Kidney tubule cell (primary cell): ENCODE results near the gene SSTR5.

ENCODE experiments used
- DNase-seq: peaks from one replicate; pipeline ENCODE4 v3.0.0-alpha.2; 2018; ENCODE audit warnings: low spot score

The SSTR5 gene

DNA sequence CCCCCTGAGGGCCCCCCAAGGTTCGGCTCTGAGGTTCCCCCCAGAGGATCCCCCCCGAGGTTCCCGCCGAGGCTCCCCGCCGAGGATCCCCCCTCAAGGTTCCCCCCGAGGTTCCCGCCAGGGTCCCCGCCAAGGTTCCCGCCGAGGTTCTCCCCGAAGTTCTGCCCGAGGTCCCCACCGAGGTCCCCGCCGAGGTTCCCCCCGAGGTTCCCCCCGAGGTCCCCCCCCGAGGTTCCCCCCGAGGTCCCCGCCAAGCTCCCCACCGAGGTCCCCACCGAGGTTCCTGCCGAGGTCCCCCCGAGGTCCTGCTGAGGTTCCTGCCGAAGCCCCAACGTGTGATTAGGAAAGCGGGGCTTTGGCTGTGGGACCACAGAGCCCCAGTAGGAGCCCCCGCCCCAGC lies 32.2 kb upstream of the SSTR5 start:
- no peak for DNase-seq

DNA sequence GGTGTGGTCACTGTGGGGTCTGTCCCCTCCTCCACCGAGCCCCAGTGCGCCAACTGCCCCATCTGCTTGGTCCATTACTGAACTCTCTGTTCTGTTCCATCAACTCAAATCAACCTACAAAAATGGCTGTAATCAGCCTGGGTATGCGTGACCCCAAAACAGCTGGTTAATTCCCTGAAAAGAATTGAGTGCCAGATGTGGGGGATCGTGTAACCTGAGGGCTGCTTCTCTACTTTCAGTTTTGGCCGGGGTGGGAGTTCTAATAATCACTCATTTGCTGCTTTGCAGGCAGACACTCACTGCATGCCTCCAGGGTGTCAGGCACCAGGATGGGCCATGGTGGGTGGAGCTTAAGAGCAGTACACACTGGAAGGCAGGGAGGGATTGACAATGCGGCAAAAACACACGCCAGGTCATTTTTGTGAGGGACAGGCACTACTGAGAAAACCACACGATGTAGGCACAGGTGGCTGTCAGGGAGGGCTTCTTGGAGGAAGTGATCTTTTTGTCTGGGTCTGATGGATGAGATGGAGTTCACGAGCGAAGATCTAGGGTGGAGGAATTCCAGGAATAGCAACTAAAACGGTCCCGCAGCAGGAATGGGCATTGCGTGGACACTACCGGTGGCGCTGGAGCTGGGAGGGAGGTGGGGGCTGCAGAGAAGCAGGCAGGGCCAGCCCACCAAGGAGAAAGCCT lies 30.4 kb upstream of the SSTR5 start:
- no peak for DNase-seq

DNA sequence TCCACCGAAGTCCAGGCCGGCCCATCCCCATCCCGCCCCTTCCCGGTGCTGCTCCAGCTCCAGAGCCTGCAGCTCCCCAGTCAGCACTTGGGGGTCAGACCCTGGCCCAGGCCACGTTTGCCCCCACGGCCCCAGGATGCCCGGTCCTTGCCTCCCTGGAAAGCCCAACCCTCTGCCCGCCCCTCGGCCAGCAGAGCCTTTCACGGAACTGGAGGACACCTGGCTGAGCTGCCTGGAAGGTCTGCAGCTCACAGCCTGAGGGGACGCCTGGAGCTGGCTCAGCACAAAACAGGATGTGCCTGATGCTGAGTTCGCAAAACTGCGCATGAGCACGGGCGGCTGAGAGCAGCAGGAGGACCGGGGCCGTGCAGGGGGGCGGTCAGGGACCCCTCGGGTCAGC lies 29.7 kb upstream of the SSTR5 start:
- no peak for DNase-seq

DNA sequence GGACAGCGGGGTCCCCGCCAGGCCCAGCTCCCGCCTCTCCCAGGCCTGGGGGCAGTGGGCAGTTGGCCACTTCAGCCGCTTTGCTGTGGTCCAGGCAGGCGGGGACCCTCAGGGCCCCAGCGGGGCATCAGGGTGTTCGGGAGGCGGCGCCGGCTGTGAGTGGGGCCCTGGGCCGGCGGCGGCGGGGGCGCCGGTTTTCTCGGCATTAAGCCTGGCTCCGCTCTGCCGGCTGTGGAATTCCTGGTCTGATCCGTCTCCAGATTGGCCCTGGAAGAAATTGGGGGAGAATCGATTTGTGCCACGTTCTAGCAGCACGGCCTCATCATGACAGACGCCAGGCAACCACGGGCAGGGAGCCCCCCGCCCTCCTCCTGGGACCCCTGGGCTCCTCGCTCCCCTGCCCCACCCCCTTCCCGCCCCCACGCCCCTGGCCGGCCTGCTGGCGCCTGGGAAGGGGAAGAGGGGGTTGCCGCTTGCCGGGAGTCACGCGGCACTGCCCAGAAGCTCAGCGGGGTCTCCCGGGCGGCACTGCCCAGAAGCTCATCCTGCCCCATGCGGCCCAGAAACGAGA lies 28.6 kb upstream of the SSTR5 start:
- DNase-seq: no peak

DNA sequence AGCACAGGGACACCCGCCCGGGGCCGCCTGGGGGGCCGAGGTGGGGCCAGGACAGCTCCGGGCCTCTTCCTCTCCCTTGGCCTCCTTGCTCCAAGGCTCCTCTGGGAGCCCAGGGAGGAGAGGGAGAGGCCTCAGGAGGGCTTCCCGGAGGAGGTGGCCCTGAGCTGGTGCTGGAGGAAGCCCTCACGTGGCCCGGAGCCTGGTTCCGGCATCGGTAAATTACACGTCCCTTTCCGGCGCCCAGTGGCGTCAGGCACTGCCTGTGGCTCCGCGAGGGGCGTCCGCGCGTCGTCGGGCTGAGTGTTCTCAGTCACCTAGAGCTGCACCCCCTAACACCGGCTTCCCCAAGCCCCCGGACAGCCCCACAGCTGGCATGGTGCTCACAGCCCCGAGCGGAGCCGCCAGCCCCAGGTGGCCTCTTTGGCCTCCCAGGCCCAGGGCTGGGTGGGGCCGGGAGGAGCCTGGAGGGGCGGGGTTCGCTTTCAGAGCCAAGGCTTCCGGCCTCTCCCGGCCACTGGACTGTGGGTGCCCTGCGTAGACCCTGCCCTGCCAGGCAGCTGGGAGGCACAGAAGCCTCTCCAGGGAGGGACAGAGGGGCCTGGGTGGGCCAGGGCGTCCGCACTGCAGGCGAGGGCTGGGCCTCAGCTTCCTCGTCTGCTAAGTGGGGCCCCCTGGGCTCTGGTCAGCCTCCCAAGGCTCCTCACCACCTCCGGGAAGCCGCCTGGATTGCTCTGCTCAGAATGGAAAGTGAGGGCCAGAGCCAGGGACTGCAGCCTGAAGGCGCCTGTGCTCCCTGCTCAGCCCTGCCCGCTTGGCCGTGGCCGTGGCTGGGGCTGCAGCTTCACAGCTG lies 27.9 kb upstream of the SSTR5 start:
- no peak for DNase-seq

DNA sequence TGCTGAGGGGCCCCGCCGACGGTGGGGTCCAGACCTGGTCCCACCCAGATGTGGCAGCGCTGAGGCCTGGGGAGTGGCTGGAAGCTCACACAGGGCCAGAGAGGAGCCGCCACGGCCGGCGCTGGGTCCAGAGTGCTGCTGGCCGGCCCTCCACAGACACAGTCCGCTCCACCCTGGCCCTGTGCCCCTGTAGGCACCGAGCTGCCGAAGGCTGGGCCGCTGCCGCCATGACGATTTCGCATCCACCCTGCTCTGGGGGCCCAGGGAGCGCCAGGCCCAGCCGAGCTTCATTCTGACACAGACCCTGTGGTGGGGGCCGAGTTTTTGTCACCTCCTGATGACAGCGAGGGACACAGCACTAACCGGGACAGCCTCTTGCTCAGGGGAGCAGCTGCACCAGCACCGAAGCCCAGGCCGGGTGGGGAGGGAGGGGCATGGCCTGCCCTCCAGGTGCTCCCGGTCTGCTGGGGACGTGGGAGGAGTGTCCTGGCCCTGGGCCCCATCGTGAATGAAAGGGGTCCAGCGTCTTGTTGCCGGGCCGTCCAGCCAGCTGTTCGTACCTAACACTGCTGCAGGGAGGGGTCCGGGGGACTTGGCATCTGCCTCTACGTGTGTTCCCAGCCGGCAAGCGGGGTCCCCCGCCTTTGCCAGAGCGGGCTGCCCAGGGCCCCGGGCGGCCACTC lies 27.1 kb upstream of the SSTR5 start:
- no peak for DNase-seq

DNA sequence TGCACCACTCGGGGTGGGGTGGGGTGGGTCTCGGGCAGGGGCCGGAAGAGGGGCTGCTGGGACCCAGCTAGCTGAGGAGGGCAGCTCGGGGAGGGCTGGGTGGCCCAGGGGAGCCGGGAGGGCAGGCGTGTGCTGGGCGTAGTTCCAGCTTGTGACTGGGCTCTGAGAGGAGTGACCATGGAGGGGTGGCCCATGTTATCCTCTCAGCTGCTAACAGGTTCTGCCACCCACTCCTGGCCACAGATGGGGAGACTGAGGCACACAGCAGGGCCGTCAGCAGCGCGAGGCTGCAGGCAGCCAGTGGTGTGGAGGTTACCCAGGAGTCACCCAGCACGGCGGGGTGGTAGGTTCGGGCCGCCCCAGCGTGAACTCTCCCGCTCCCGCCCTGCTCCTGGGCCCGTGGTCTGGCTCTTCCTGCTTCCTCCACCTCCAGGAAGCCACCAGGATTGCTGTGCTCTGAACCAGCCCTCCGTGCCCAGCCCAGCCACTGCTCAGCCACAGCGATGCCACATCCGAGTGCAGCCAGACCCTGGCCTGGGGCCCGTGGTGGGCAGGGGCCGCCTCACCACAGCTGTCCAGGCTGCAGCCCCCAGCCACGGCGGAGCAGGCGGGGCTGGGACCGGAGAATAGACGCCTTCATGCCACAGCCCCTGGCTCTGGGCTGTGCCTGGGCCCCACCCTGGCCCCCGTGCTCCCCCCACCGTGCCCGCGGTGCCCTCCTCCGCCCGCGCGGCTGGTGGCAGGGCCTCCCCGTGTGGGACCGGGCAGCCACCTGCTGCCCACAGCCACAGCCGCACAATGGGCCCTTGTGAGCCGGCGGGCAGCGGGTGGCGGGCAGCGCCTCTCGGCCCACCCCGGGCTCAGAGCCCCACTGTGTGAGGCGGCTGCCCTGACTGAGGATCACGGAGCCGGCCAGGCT lies 26.3 kb upstream of the SSTR5 start:
- no peak for DNase-seq

DNA sequence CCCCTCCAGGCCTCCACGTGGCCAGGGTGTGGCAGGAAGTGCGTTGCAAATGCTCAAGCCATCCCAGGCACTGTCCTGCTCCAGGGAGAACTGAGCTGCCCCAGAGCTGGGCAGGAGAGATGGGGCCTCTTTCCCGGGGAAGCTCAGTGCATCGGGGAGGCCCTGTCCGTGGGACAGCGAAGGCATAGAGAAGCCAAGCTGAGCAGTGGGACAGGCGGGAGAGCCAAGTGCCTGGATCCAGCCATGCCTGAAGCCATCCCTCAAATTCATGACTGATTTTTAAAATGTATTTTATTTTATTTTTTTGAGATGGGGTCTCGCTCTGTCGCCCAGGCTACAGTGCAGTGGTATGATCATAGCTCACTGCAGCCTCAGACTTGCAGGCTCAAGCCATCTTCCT lies 25.4 kb upstream of the SSTR5 start:
- no peak for DNase-seq

DNA sequence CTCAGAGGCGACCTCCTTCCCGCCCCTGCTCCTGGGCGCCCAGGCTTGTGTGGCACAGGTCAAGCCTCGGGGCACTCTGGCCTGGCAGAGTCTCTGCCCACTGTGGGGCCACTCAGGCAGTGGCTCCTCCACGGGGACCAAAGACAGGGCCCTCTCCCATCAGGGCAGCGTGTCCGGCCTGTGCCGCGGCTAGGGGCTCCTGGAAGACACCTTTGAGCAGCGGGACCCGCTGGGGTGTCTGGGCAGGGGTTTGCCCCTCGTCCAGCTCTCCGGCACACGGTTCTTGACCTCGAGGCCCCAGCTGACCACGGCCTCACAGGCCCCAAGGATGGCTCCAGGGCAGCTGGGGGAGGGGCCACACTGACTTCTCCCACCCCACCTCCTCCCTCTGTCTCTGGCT lies 24.7 kb upstream of the SSTR5 start:
- DNase-seq: no peak

DNA sequence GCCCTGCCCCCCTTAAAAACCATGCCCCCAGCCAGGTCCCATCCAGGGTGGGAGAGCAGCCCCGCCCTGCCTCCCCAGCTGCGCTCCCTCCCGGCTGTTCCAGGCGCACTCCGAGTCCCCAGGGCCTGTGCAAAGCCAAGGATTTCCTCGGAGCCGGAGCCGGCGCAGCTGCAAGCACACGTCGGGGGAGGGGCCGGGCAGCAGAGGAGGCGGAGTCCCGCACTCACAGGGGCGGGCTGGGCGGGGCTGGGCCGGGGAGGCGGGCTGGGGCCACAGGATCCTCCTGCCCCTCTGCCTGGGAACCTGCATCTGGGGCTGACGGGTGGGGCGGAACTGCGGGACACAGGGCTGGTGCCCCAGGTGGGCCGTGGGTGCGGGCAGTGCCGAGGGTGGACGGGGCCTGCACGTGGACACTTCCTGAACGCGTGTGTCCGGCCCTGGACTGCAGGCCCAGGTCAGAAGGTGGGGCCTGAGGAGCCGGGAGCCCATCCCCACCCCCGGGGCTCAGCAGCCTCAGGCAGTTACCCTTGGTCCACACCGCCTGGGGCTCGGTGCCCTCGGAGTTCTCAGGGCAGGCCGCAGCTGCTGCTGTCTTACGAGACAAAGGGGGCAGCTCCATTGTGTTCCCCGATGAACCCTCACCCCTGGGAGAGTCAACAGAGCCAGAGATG lies 24.0 kb upstream of the SSTR5 start:
- DNase-seq: peak; percentile 13

DNA sequence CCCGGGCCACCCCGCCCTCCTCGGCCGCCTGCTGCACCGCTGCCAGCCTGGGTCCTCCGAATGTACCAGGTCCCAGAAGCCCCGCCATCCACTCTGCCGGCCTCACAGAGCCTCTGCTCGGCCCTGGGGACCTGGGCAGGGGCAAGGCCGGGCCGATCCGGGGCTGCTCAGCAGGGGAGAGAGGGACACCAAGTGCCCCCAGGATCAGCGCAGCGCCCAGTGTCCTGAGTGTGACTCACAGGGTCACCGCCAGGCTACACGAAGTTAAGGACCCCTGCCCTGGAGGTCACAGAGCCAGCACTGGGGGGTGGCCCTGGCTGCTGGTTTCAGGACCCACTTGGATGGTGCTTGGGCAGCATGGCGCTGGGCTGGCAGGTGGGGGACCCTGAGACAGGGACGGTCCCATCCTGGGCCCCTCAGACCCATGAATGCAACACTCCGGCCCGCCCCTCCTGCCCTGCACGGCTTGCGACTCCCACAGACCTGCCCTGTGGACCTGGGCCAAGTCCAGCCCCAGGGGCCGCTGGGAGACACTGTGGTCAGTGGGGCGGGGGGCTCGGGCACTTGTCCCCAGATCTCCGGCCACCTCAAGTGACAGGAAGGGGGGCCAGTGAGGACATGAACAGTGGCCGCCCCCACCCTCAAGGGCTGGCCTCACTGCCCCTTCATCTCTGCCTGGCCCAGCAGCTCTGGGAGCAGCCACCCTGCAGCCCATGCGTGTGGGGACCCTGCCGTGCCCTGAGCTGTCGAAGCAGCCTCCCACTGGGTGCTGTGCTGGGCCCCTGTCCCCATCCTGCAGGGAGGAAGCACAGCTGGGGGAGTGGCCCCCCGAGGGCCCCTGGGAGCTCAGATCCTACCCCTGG lies 23.2 kb upstream of the SSTR5 start:
- DNase-seq: no peak

DNA sequence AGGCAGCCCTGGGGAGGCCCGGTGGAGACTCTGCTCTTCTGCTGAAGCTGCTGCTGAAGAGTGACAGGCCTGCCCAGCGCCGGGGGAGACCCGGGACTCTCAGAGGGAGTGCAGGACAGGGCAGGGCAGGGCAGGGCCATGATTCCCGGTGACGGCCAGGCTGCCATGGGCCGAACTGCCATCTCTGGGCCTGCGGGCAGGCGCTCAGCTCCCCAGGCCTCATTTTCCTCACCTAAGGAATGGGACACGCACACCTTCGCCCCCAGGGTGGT lies 22.6 kb upstream of the SSTR5 start:
- no peak for DNase-seq

DNA sequence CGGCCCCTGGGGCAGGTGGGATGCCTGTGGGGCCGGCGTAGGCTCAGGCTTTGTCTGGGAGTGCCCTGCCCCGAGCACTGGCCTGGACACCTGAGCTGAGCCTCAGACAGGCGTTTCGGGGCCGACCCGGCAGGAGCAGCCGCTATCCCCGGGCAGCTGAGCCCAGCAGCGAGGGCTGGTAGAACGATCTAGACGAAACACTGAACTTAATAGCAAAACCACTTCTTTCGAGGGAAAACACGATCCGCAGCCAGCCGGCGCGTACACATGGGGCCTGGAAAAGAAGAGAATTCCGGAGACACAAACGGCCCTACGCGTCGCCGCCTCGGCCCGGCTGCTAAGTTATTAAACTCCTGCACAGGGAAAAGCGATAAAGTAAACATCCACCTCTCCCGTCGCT lies 22.0 kb upstream of the SSTR5 start:
- no peak for DNase-seq

DNA sequence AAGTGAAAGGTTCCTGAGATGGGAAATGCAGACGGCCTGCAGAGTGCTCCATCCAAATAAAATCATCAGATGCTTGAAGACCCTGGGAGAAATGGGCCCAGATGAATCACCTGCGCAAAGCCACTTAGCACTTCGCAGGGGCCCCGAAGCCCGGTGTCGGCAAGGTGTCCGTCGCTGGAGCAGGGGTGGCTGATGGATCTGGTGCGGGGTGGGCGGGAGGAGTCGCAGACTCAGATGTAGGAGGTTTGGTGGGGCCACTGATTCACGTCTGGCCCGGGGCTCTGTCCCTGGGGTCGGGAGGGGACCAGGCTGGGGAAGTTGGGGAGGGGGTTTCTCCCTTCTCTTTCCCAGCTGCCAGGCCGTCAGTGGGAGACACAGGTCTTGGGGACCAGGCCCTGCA lies 21.6 kb upstream of the SSTR5 start:
- DNase-seq: no peak

DNA sequence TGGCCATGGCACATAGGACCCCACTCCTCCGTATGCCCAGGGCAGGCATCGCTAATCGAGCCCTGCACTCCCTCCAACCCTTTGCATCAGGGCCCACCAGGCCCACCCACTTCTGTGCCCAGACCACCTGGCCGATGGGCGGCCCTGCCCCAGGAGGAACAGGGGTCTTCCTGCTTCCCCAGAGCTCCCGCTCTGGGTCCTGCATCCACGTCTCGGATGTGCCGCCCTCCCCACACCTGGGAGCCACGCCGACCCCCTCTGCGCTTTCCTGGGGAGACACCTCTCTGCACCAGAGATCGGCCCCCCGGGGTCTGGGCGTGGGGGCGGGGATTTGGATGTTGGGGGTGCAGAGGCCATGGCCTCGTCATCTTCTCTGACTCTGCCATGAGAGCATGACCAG lies 21.1 kb upstream of the SSTR5 start:
- no peak for DNase-seq

DNA sequence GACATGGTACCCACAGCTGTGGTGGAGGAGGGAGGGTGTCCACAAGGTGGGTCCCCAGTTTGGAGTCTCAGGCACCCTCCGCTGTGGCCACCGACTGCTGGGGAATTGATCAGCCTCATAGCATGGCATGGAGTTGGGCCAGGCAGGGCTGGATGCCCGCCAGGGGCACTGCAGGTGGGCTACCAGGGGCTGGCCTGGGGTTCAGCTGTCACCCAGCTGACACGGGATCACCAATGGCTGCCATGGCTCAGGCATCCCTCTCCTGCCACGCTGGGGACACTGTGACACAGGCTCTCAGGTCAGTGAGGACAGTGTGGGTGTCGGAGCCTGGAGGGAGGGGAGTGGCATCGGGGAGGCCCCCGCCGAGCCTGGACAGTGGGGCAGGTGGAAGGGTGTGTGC lies 19.8 kb upstream of the SSTR5 start:
- DNase-seq: no peak

DNA sequence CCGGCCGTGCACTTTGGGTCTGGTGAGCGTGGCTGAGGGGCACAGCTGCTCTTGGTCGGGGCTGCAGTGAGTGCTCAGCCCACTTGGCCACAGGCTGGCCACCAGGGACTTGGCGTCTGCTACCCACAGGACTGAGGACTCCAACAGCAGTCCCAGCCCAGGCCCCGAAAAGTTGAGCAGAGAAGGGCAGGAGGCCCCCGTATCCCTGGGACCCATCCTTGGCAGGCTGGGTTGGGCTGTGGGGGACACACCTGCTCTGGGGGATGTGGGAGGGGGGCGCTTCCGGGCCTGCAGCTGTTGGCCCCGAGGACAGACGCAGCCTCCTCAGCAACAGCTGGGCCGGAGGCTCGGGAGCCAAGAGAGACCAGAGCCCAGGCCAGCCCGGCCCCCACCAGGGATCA lies 19.4 kb upstream of the SSTR5 start:
- no peak for DNase-seq

DNA sequence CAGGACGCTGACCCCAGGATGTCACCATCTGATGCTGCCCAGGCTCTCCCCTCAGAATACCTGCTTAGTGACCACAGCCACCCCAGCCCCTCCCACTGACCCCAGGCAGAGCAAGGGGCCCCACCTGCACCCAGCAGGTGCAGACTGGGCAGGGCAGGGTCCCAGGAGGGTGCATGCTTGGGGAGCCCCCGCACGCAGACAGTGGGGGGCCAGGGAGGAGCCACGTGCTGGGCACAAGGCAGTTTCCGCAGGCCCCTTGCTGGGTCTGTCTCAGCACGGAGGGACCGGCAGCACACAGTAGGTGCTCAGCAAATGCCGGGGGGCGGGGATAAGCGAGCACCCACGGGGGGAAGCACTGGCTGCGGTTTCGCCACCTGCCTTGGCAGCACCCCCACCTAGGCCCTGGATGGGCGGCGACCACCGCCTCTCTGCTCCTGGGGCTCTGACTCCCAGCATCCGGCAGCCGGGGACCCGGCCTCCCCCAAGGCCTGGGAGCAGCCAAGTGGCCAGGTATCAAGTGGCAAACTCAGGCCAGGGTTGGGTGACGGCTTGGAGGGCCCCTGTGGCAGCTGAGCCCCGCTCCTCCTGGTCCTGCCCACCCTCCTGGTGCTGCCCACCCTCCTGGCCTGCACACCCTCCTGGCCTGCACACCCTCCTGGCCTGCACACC lies 18.7 kb upstream of the SSTR5 start:
- no peak for DNase-seq

DNA sequence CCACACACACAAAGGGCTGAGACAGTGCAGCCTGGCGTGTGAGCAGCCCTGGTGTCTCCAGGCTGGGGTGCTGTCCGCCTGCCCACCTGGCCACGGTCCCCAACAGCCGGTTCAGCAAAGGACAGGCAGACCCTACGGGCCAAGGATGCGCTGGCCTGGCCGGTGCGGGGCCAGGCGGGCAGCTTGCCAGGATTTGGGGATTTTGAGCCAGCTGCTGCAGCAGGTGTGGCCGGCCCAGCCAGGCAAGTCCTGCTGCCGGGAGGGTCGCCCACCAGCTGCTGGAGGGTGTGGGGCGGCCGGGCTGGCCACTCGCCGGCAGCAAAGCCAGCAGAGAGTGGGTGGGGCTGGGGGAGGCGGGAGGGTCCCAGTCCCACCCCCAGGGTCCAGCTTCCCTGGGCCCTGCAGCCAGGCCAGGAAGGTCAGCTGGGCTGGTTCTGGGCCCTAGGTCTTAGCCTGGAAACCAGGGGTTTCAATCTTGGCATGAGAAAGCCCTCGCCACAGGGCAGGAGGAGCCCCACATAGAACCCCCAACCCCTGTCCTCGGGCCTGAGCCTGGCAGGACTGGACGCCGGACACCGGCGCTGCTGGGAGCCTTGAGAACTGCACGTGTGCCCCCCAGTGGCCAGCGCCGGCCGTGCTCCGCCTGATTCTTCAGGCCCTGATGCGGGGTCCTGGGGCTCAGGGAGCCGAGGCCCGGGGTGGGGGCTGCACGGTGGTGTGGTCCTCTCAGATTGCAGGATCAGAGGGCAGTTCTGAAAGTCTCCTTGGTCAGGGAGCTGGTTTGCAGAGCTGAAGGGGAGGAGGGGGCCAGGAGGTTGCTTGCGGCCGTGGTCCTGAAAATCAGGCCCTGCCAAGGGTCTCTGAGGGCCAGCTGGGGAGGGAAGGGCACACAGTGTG lies 17.6 kb upstream of the SSTR5 start:
- peak; percentile 48 for DNase-seq
